Measurements from ENCODE around the gene IQSEC1. TPM values are rescaled to one million over a fixed set of nuclear protein-coding genes. Genes with fewer than 3 reads are reported as not detected.

The IQSEC1 gene
- total RNA-seq, 2 donors from 2014 or later, result 53.5 to 60.7 TPM

- intact Hi-C loops (cut with DNase I), result no loop called here
- DNase-seq (ENCODE audit: low spot score), result no peak
Measured at GRCh38 chr3:13043656-13044055, 29.6 kb downstream of the IQSEC1 start.

- intact Hi-C loops (cut with DNase I), result no loop called here
Measured at GRCh38 chr3:13042715-13043271, 30.4 kb downstream of the IQSEC1 start.

GRCh38 chr3:13042127-13042701, 31.0 kb downstream of the IQSEC1 start:
- intact Hi-C loops (cut with DNase I), result no loop called here
- no peak for DNase-seq (ENCODE audit: low spot score)

More at GRCh38 chr3:13042715-13043271, 30.4 kb downstream of the IQSEC1 start:
- DNase-seq (ENCODE audit: low spot score), result no peak

GRCh38 chr3:13041113-13041776, 32.0 kb downstream of the IQSEC1 start:
- intact Hi-C loops (cut with DNase I), result no loop called here
- DNase-seq (ENCODE audit: low spot score), result no peak

GRCh38 chr3:13040361-13041074, 32.7 kb downstream of the IQSEC1 start:
- intact Hi-C loops (cut with DNase I), result no loop called here
- no peak for DNase-seq (ENCODE audit: low spot score)

GRCh38 chr3:13039213-13039896, 33.9 kb downstream of the IQSEC1 start:
- intact Hi-C loops (cut with DNase I), result no loop called here
- no peak for DNase-seq (ENCODE audit: low spot score)

GRCh38 chr3:13037458-13038117, 35.6 kb downstream of the IQSEC1 start:
- intact Hi-C loops (cut with DNase I), result no loop called here
- DNase-seq (ENCODE audit: low spot score), result no peak

GRCh38 chr3:13034861-13035260, 38.4 kb downstream of the IQSEC1 start:
- DNase-seq (ENCODE audit: low spot score), result no peak

GRCh38 chr3:13034109-13034800, 39.0 kb downstream of the IQSEC1 start:
- DNase-seq (ENCODE audit: low spot score), result no peak
- intact Hi-C loops (cut with DNase I), result no loop called here

More at GRCh38 chr3:13034861-13035260, 38.4 kb downstream of the IQSEC1 start:
- intact Hi-C loops (cut with DNase I), result no loop called here

GRCh38 chr3:13032206-13032605, 41.0 kb downstream of the IQSEC1 start:
- DNase-seq (ENCODE audit: low spot score), result no peak
- intact Hi-C loops (cut with DNase I), result no loop called here

- intact Hi-C loops (cut with DNase I), result no loop called here
- DNase-seq (ENCODE audit: low spot score), result no peak
Measured at GRCh38 chr3:13031621-13032020, 41.6 kb downstream of the IQSEC1 start.

- intact Hi-C loops (cut with DNase I), result no loop called here
- no peak for DNase-seq (ENCODE audit: low spot score)
Measured at GRCh38 chr3:13030684-13031083, 42.5 kb downstream of the IQSEC1 start.

- intact Hi-C loops (cut with DNase I), result no loop called here
- no peak for DNase-seq (ENCODE audit: low spot score)
Measured at GRCh38 chr3:13028010-13028821, 45.0 kb downstream of the IQSEC1 start.

- DNase-seq (ENCODE audit: low spot score), result peak; percentile 82
- intact Hi-C loops (cut with DNase I), result no loop called here
Measured at GRCh38 chr3:13027154-13027553, 46.1 kb downstream of the IQSEC1 start.

GRCh38 chr3:13026534-13026933, 46.7 kb downstream of the IQSEC1 start:
- DNase-seq (ENCODE audit: low spot score), result no peak
- intact Hi-C loops (cut with DNase I), result no loop called here

- peak; percentile 73 for DNase-seq (ENCODE audit: low spot score)
- intact Hi-C loops (cut with DNase I), result no loop called here
Measured at GRCh38 chr3:13025778-13026518, 47.3 kb downstream of the IQSEC1 start.

- intact Hi-C loops (cut with DNase I), result no loop called here
- DNase-seq (ENCODE audit: low spot score), result peak; percentile 91
Measured at GRCh38 chr3:13025090-13025489, 48.1 kb downstream of the IQSEC1 start.
